ENCODE measurements around the gene TGFBR3L. TPM values are rescaled to one million over a fixed set of nuclear protein-coding genes. Genes with fewer than 3 reads are reported as not detected.

TGFBR3L gene
- total and polyA plus RNA-seq, 2 of the 8 experiments (the other 6 are each of a cell fraction or from before 2014, with no cell fraction given): 3.1 to 3.7 TPM

DNA sequence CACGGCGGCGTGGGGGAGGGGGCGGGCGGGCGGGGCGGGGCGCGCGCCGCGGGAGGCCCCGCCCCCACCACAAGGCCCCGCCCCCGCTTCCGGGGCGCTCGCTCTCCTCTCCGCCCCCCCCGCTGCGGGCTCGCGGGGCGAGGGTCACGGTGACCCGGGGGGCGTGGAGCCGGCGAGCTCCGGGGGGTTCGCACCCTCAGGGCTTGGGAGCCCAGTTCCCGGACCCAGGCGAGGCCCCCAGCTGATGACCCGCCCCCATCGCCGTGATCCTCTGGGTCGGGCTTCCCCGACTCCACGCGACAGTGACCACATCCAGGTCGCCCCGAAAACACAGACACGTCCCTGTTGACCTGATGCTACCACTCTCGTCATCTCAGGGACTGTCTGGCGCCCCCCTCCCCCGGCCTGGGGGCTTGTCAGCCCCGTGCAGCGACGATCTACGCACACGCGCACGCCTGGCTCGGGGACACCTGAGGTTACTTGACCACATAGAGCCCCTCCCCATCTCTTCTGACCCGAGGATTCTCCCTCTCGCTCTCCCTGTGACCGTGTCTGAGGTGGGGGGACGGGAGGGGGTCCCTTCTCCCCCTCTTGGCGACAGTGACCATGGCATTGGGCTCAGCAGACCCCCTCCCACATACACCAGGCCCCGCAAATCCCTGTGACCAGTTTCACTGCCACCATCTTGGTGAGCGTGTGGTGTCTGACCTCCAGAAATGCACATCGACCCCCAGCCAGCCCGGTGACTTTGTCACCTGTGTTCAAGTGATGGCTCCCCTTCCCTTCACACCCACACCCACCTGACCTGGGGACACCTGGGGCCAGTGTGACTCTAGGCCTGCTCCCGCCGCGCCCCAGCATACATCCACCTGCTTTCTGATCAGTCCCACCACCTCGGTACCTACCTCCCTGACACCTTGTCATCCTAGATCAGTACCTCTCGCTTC, 10.3 kb upstream of the TGFBR3L start:
- Histone ChIP-seq H3K36me3 (ENCODE audit: control insufficient read depth in 2 of 4, insufficient read depth in 4 of 4, low read length in 3 of 4) (no peaks in the 10 kb centered on the region; a peak in 2 of 8 replicates), H3K9me3 (ENCODE audit: insufficient read depth in 2 of 2, low read depth in 1 of 2, low read length in 1 of 2) (no peaks in the 10 kb centered on the region), H2AFZ (ENCODE audit: low read length) (no peak overlapping the region), H2BK15ac (ENCODE audit: low read length) (no peak overlapping the region), H3K4me2 (ENCODE audit: insufficient read depth in 1 of 2, low read depth in 2 of 2, low read length in 2 of 2) (peak overlapping the region; percentile 90 to 97), H4K20me1 (replicated peaks in 1 of 2; ENCODE audit: control insufficient read depth in 1 of 2, insufficient read depth in 2 of 2, low read length in 2 of 2) (peaks cover 3 to 14% of the 10 kb centered on the region in 2 experiments), H3K14ac (ENCODE audit: insufficient read length) (no peak overlapping the region), H3K27me3 (replicated peaks in 1 of 4; ENCODE audit: control insufficient read depth in 3 of 4, extremely low read depth in 1 of 4, insufficient read depth in 3 of 4, low read length in 3 of 4) (no peaks in the 10 kb centered on the region), H3K9ac (replicated peaks in 1 of 4; ENCODE audit: extremely low read depth in 1 of 4, low read depth in 3 of 4, low read length in 3 of 4) (peak overlapping the region; percentile 25 to 62 (median 44); a peak in 6 of 7 replicates), H3K79me2 (ENCODE audit: control insufficient read depth in 1 of 2, insufficient read depth in 2 of 2, low read length in 2 of 2) (peaks cover 0 to 22% of the 10 kb centered on the region in 2 experiments; a peak in 2 of 4 replicates), H2BK12ac (ENCODE audit: low read depth, low read length) (0 out of 2 replicates have a peak overlapping the region, but pooled peaks have one; percentile 62), H3K23me2 (ENCODE audit: low read depth, low read length) (peaks cover 13% of the 10 kb centered on the region), H3K18ac (ENCODE audit: extremely low read depth, low read length) (peak overlapping the region; percentile 78), H3K4ac (replicated peaks; ENCODE audit: insufficient read length, low read depth, low read length) (no peak overlapping the region), H2BK5ac (ENCODE audit: low read depth, low read length) (0 out of 2 replicates have a peak overlapping the region, but pooled peaks have one; percentile 68), H2AK5ac (ENCODE audit: low read depth, low read length) (no peak overlapping the region), H2BK20ac (ENCODE audit: low read length) (no peak overlapping the region), H3K23ac (ENCODE audit: insufficient read length) (no peak overlapping the region), H3K56ac (replicated peaks; ENCODE audit: insufficient read length, low read depth, low read length) (peak overlapping the region; percentile 92), H3K4me3 (ENCODE audit: extremely low read depth in 1 of 4, insufficient read depth in 2 of 4, low read depth in 3 of 4, low read length in 4 of 4) (peak overlapping the region; percentile 45 to 91 (median 82)), H2BK120ac (replicated peaks; ENCODE audit: low read depth, low read length) (no peak overlapping the region), H3K27ac (ENCODE audit: low read depth, low read length) (no peak overlapping the region), H3K4me1 (replicated peaks in 1 of 4; ENCODE audit: control insufficient read depth in 3 of 4, insufficient read depth in 4 of 4, low read length in 3 of 4) (peaks cover 0 to 13% (median 7%) of the 10 kb centered on the region in 4 experiments; a peak in 5 of 7 replicates), H4K91ac (replicated peaks; ENCODE audit: insufficient read length, low read length) (peak overlapping the region; percentile 74), H4K8ac (ENCODE audit: extremely low read depth, insufficient read depth, low read length) (peak overlapping the region; percentile 97; the same call in 1 of the 2 replicates), H3K79me1 (ENCODE audit: low read depth, low read length) (peaks cover 11% of the 10 kb centered on the region), H4K5ac (ENCODE audit: insufficient read length, low read depth, low read length) (peak overlapping the region; percentile 97)
- FAIRE-seq: no peak
- no peak for DNase-seq (ENCODE audit: low read depth in 1 of 2, low spot score in 2 of 2)
- CTCF ChIA-PET (ENCODE audit: partially characterized antibody): interaction anchor here (0.5 to 4.9 kb wide), 16 partner anchors 11 to 1703 kb away, joined by 3 to 14 read pairs (median 4); partner anchors contain the start of gene TGFBR3L
- WGBS, 2 experiments (ENCODE audit: extremely low coverage in 1 of 2, insufficient coverage in 1 of 2, insufficient read length in 1 of 2, insufficient replicate concordance in 2 of 2, low coverage in 1 of 2, low lambda C conversion rate in 2 of 2, missing lambda C conversion rate in 1 of 2): 32% methylated on average over 29 of the region's 68 CpGs; no CpG with 5 or more reads in 1 of the 2 experiments
- POLR2A ChIA-PET (ENCODE audit: partially characterized antibody): interaction anchor here (0.7 to 5.0 kb wide), 12 partner anchors 8 to 47 kb away, joined by 3 to 22 read pairs (median 4); partner anchors contain the start of genes LRRC8E, SNAPC2 and TGFBR3L
- 0 out of 4 replicates have a peak, but pooled peaks of 1 of the 2 experiments have one; percentile 60 for TF ChIP-seq SIN3A (conservative IDR thresholded peaks at IDR 0.05 in 1 of 2, IDR thresholded peaks at IDR 0.05 in 1 of 2; ENCODE audit: low read depth in 1 of 2, low read length in 2 of 2)
- no peak for TF ChIP-seq RFX5 (IDR thresholded peaks at IDR 0.05; ENCODE audit: borderline replicate concordance, low read depth, low read length)
- no peak for TF ChIP-seq BACH1 (IDR thresholded peaks at IDR 0.05; ENCODE audit: low read length)
- TF ChIP-seq RNF2 (IDR thresholded peaks at IDR 0.05; ENCODE audit: borderline replicate concordance, low read depth, low read length, missing control alignments, poor library complexity, severe bottlenecking): no peak
- TF ChIP-seq RBBP5 (IDR thresholded peaks at IDR 0.05; ENCODE audit: borderline replicate concordance, low read depth, low read length): peak; percentile 17; the same call in 1 of the 2 replicates
- 0 out of 2 replicates have a peak, but pooled peaks have one; percentile 13 for TF ChIP-seq MAX (IDR thresholded peaks at IDR 0.05)
- no peak for TF ChIP-seq SRF (IDR thresholded peaks at IDR 0.05; ENCODE audit: low read depth, low read length)
- no peak for TF ChIP-seq SUZ12 (IDR thresholded peaks at IDR 0.05; ENCODE audit: low read length)
- no peak for TF ChIP-seq SIX5 (IDR thresholded peaks at IDR 0.05; ENCODE audit: low read depth, low read length)

All from H1 (cell line).